ENCODE measurements around the gene PADI6.

The PADI6 gene

DNA sequence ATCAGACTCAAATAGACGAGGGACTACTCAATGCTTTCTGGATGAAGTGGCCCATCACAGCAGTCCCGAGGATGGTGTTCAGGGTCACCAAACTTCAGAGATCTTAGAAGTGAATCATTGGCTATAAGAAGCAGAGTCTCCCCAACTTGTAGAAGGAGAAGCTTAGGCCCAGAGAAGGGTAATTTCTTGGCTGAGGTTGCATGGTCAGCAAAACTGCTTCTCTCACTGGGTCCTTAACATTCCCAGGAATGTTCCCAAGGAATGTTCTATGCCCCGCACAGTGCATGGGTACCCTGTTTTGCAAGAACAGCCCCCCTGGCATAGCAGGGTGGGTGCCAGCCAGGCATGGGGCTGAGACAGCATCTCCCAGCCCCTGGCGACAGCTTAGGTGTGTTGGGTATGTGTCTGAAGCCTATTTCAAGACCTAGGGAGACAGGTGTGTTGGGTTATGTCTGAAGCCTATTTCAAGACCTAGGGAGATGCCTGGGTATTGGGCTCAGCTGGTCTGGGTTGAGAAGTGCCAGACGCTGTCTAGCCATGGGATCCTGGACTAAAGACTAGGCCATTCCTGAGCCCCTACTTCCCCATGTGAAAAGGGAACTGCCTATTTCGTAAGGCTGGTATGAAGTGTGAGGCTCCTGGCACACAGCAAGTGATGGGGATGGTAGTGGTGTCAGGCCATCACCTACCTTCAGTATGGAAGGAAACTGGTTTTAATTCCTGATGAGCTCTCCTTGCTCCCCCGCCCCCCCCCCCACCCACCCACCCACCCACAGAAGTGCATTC, 26.1 kb downstream of the PADI6 start:
- Histone ChIP-seq H3K27me3 (ENCODE audit: insufficient read depth, low read depth) (peaks cover 38% of the 10 kb centered on the region; the same call in 1 of the 2 replicates), H3K4me1 (ENCODE audit: low read depth, poor library complexity, severe bottlenecking) (no peaks in the 10 kb centered on the region), H3K79me2 (ENCODE audit: insufficient read depth, low read depth) (no peaks in the 10 kb centered on the region), H2AFZ (ENCODE audit: low read depth) (no peak overlapping the region), H3K9ac (no peak overlapping the region), H3K36me3 (ENCODE audit: insufficient read depth) (no peaks in the 10 kb centered on the region), H3K27ac (no peak overlapping the region), H4K20me1 (ENCODE audit: insufficient read depth) (no peaks in the 10 kb centered on the region), H3K4me2 (no peak overlapping the region), H3K4me3 (IDR thresholded peaks at IDR 0.05; ENCODE audit: insufficient read depth, low read depth, low read length) (no peak overlapping the region)
- TF ChIP-seq, protein P1, sequence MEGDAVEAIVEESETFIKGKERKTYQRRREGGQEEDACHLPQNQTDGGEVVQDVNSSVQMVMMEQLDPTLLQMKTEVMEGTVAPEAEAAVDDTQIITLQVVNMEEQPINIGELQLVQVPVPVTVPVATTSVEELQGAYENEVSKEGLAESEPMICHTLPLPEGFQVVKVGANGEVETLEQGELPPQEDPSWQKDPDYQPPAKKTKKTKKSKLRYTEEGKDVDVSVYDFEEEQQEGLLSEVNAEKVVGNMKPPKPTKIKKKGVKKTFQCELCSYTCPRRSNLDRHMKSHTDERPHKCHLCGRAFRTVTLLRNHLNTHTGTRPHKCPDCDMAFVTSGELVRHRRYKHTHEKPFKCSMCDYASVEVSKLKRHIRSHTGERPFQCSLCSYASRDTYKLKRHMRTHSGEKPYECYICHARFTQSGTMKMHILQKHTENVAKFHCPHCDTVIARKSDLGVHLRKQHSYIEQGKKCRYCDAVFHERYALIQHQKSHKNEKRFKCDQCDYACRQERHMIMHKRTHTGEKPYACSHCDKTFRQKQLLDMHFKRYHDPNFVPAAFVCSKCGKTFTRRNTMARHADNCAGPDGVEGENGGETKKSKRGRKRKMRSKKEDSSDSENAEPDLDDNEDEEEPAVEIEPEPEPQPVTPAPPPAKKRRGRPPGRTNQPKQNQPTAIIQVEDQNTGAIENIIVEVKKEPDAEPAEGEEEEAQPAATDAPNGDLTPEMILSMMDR (conservative IDR thresholded peaks at IDR 0.05; ENCODE audit: low read depth, low read length) = no peak

DNA sequence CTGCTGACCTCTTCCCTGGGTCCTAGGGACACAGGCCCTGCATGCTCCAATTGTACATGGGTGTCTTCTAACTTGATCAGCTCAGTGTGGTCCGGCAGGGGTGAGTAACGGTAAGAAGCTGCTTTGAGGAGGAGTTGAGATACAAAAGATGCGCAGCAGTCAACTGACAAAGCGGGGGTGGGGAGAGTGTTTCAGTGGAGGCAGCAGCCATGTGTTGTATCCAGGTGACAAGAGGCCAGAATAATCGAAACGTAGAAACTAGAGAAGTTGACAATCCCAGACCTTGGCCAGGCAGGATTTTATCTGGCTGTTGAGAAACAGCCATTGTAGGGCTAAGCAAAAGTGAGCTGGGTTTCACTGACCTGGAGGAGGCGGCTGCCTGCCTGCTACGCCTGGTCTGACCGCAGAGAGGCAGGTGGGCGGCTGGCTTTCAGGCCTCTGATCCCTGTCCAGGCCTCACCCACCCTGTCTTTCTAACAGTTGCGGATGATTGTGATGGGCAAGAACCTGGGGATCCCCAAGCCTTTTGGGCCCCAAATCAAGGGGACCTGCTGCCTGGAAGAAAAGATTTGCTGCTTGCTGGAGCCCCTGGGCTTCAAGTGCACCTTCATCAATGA, 28.8 kb downstream of the PADI6 start:
- Histone ChIP-seq H4K20me1 (ENCODE audit: insufficient read depth) (no peaks in the 10 kb centered on the region), H2AFZ (ENCODE audit: low read depth) (no peak overlapping the region), H3K4me2 (no peak overlapping the region), H3K36me3 (ENCODE audit: insufficient read depth) (no peaks in the 10 kb centered on the region), H3K27ac (no peak overlapping the region), H3K79me2 (ENCODE audit: insufficient read depth, low read depth) (no peaks in the 10 kb centered on the region), H3K4me1 (ENCODE audit: low read depth, poor library complexity, severe bottlenecking) (no peaks in the 10 kb centered on the region), H3K9ac (no peak overlapping the region), H3K27me3 (ENCODE audit: insufficient read depth, low read depth) (peaks cover 13% of the 10 kb centered on the region; the same call in 1 of the 2 replicates), H3K4me3 (IDR thresholded peaks at IDR 0.05; ENCODE audit: insufficient read depth, low read depth, low read length) (no peak overlapping the region)
- TF ChIP-seq, protein P1 (conservative IDR thresholded peaks at IDR 0.05; ENCODE audit: low read depth, low read length) = no peak

GRCh38 chr1:17401841-17402240, 29.8 kb downstream of the PADI6 start:
- Histone ChIP-seq H2AFZ (ENCODE audit: low read depth) (no peak overlapping the region), H3K4me3 (IDR thresholded peaks at IDR 0.05; ENCODE audit: insufficient read depth, low read depth, low read length) (no peak overlapping the region), H3K4me2 (no peak overlapping the region), H3K27me3 (ENCODE audit: insufficient read depth, low read depth) (peaks cover 8% of the 10 kb centered on the region; the same call in 1 of the 2 replicates), H4K20me1 (ENCODE audit: insufficient read depth) (no peaks in the 10 kb centered on the region), H3K27ac (no peak overlapping the region), H3K4me1 (ENCODE audit: low read depth, poor library complexity, severe bottlenecking) (no peaks in the 10 kb centered on the region), H3K9ac (no peak overlapping the region), H3K36me3 (ENCODE audit: insufficient read depth) (no peaks in the 10 kb centered on the region), H3K79me2 (ENCODE audit: insufficient read depth, low read depth) (no peaks in the 10 kb centered on the region)
- TF ChIP-seq, protein P1 (conservative IDR thresholded peaks at IDR 0.05; ENCODE audit: low read depth, low read length) = no peak

DNA sequence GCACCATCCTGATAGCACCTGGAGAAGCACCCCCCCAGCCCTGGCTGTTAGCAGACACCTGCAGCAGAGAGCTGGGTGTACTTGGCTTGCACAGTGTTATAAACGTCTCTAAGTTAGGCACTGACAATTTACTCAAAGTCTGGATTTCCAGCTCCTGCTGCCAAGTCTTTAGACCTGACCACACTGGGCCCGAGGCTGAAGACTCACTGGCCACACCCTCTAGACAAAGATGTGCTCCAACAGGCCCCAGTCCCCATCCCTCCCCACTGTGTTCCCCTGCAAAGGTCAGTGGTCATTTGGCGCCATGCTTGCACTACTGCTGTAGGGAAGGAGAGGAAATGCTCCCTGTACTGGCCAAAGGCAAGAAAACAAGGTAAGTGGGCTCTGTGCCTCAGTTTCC, 31.1 kb downstream of the PADI6 start:
- H3K4me1 ChIP-seq (ENCODE audit: low read depth, poor library complexity, severe bottlenecking) = no peaks in the 10 kb centered on the region
- H3K27me3 ChIP-seq (ENCODE audit: insufficient read depth, low read depth) = peaks cover 2% of the 10 kb centered on the region; the same call in 1 of the 2 replicates
- H3K79me2 ChIP-seq (ENCODE audit: insufficient read depth, low read depth) = no peaks in the 10 kb centered on the region
- no peak overlapping the region for H3K4me3 ChIP-seq (IDR thresholded peaks at IDR 0.05; ENCODE audit: insufficient read depth, low read depth, low read length)
- no peaks in the 10 kb centered on the region for H4K20me1 ChIP-seq (ENCODE audit: insufficient read depth)
- H3K27ac ChIP-seq = no peak overlapping the region
- no peaks in the 10 kb centered on the region for H3K36me3 ChIP-seq (ENCODE audit: insufficient read depth)
- H2AFZ ChIP-seq (ENCODE audit: low read depth) = no peak overlapping the region
- no peak overlapping the region for H3K4me2 ChIP-seq
- no peak overlapping the region for H3K9ac ChIP-seq
- TF ChIP-seq, protein P1 (conservative IDR thresholded peaks at IDR 0.05; ENCODE audit: low read depth, low read length) = no peak

All from KMS-11 (cell line).